Endometrial microvascular endothelial cells (primary cell): Measurements from ENCODE around the gene ALDH2. TPM values are rescaled to one million over a fixed set of nuclear protein-coding genes. Genes with fewer than 3 reads are reported as not detected.

Experiments
- in situ Hi-C: cut with HindIII; loops from 2 replicates; pipeline ENCODE4 v1.10.0; 2017; ENCODE audit warnings: low sequenced_read_pairs, low pct_unique_long_range_greater_than_20kb; ENCODE audit errors: inconsistent ontology term
- total RNA-seq: library from RNA; depleted of rRNA; stranded (reverse); fragments of >200 nt; gene quantifications from one replicate; pipeline ENCODE4 v1.2.3, GENCODE V29; 2015; ENCODE audit errors: inconsistent ontology term

The ALDH2 gene
- total RNA-seq, 1 donor from 2014 or later: 52.8 TPM

DNA sequence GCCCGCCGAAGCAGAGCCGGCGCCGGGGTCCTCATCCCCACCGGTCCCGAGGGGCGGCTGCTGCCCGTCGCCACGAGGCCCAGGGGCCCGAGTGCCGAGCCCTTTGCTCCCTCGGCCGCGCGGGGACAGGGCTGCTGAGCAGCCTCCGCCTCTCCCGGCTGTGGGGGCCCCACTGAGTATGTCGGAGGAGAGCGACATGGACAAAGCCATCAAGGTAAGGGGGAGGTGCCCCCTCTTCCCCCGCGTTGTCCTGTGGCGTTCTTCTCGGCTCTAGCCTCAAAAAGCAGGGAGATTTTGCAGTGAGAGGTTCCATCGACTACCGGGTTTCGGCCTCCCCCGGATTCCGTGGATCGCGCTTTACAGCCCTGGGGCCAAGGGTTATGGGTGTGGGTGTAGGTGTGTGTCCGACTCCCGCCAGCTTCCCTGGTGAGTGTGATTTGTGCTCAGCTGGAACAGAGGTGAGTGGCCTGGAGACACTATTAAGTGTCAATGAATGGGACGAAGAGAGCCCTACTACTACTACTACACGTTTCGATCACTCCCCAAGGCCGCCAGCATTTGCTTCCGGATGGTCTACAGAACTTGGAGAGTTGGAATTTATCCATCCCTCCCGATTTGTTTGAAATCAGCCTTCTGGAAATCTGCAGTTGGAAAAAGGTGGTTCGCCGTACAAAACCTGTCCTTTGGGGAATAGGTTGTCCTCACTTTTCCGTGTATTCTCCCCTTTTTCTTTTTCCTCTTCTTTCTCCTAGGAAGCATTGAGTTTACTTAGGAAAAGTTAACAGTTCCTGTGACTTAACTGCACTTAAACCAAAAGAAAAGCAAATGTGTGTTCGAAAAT, 76.0 kb downstream of the ALDH2 start:
- in situ Hi-C loops: no loop called here

DNA sequence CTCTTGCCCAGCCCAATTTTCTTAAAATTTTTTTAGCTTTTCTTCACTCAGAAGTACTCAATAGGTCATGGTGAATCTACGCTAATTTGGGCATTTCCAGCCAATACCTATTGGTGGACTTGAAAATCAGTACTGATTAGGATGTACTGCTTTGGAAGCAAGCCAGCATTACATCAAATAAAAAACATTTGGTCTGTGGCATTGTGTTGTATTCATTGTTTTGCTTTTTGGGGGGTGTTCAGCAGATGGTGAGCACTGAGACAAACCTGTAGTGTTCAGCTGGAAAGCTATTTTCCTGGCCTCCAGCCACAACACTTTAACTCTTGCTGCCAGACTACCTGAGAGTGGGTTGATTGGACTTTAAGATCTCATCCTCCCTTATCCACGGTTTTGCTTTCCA, 79.3 kb downstream of the ALDH2 start:
- in situ Hi-C loops: no loop called here

DNA sequence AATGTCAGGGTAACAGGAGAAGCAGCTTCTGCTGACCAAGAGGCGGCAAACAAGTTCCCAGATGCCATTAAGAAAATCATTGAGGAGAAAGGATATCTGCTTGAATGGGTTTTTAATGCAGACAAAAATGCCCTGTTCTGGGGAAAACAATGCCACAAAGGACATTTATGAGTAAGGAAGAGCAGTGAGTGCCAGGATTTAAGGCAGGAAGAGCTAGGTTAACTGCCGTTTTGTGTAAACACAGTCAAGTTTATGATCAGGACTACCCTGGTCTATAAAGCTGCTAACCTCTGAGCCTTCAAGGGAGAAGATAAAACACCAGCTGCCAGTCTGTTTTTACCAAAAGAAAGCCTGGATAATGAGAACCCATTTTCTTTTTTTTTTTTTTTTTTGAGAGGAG, 83.8 kb downstream of the ALDH2 start:
- in situ Hi-C loops: no loop called here

DNA sequence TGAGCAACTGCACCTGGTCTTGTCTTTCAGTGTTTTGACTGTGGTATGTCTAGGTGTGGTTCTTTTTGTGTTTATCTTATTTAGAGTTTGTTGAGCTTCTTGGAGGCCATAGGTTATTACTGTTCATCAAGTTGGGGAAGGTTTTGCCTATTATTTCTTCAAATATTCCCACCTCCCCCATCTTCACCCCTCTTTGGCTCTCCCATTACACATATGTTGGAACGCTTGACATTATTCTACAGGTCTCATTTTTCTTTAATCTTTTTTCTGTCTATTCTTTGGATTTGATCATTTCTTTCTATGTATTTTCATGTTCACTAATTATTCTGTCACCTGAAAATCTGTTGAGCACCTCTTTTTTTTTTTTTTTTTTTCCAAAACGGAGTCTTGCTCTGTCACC, 91.5 kb downstream of the ALDH2 start:
- in situ Hi-C loops: no loop called here

GRCh38 chr12:111858778-111859177, 92.0 kb downstream of the ALDH2 start:
- in situ Hi-C loops: no loop called here

- in situ Hi-C loops: no loop called here
Observed at GRCh38 chr12:111864913-111865312, 98.2 kb downstream of the ALDH2 start.

Other genes starting within 250 kb of the ALDH2 start
- 22.0 TPM for gene ATXN2, start 167.6 kb upstream of the ALDH2 start, total RNA-seq
- gene BRAP, start 81.0 kb upstream of the ALDH2 start, total RNA-seq: 15.5 TPM
- 33.2 TPM for gene ACAD10, start 80.9 kb upstream of the ALDH2 start, total RNA-seq
- gene MAPKAPK5, start 75.3 kb downstream of the ALDH2 start, total RNA-seq: 40.8 TPM
- 1.4 TPM for gene TMEM116, start 246.2 kb downstream of the ALDH2 start, total RNA-seq
- 60.5 TPM for gene ERP29, start 246.5 kb downstream of the ALDH2 start, total RNA-seq